ENCODE data around the gene MAN1A1. TPM values are rescaled to one million over a fixed set of nuclear protein-coding genes. Genes with fewer than 3 reads are reported as not detected.

The MAN1A1 gene
- total and polyA plus RNA-seq, 2 of the 8 experiments (the other 6 are each of a cell fraction or from before 2014, with no cell fraction given), result 1.8 to 5.4 TPM

DNA sequence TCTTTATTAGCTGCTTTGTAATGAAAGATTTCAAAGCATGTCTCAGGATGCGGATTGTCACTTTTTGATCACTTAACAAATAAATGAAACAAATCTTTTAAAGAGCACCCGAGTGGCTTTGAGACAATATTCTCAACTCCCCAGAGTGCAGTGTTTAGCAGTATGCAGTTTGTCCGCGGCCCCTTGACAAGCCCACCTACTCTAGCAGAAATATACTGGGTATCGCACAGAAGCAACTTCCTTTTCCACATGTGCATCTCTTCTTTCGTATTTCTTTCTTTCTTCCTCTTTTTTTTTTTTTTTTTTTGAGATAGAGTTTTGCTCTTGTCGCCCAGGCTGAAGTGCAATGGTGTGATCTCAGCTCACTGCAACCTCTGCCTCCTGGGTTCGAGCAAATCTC is 186.6 kb downstream of the MAN1A1 start:
- no peak overlapping the region for H3K14ac ChIP-seq (ENCODE audit: insufficient read length)
- H2AK5ac ChIP-seq (ENCODE audit: low read depth, low read length), result no peak overlapping the region
- H3K36me3 ChIP-seq (ENCODE audit: control insufficient read depth in 2 of 4, insufficient read depth in 4 of 4, low read length in 3 of 4), result no peaks in the 10 kb centered on the region
- H2BK12ac ChIP-seq (ENCODE audit: low read depth, low read length), result no peak overlapping the region
- no peak overlapping the region for H2BK20ac ChIP-seq (ENCODE audit: low read length)
- ChIA-PET POLR2A (ENCODE audit: partially characterized antibody) (no interaction called here), CTCF (ENCODE audit: partially characterized antibody) (interaction anchor here (4.0 kb wide), 1 partner anchor 14 kb away, joined by 18 read pairs; no protein-coding TSS in a partner anchor)
- H3K4ac ChIP-seq (replicated peaks; ENCODE audit: insufficient read length, low read depth, low read length), result no peak overlapping the region
- DNase-seq (ENCODE audit: low read depth in 1 of 2, low spot score in 2 of 2) (no peak), FAIRE-seq (no peak)
- H2BK120ac ChIP-seq (replicated peaks; ENCODE audit: low read depth, low read length), result no peak overlapping the region
- no peaks in the 10 kb centered on the region for H3K9me3 ChIP-seq (ENCODE audit: insufficient read depth in 2 of 2, low read depth in 1 of 2, low read length in 1 of 2)
- no peak overlapping the region for H2BK5ac ChIP-seq (ENCODE audit: low read depth, low read length)
- H3K79me1 ChIP-seq (ENCODE audit: low read depth, low read length), result no peaks in the 10 kb centered on the region
- H4K91ac ChIP-seq (replicated peaks; ENCODE audit: insufficient read length, low read length), result no peak overlapping the region
- H4K8ac ChIP-seq (ENCODE audit: extremely low read depth, insufficient read depth, low read length), result no peak overlapping the region
- H3K18ac ChIP-seq (ENCODE audit: extremely low read depth, low read length), result no peak overlapping the region
- no peak overlapping the region for H2AFZ ChIP-seq (ENCODE audit: low read length)
- H3K79me2 ChIP-seq (ENCODE audit: control insufficient read depth in 1 of 2, insufficient read depth in 2 of 2, low read length in 2 of 2), result no peaks in the 10 kb centered on the region
- no peak overlapping the region for H3K4me2 ChIP-seq (ENCODE audit: insufficient read depth in 1 of 2, low read depth in 2 of 2, low read length in 2 of 2)
- H3K27me3 ChIP-seq (replicated peaks in 1 of 4; ENCODE audit: control insufficient read depth in 3 of 4, extremely low read depth in 1 of 4, insufficient read depth in 3 of 4, low read length in 3 of 4), result no peaks in the 10 kb centered on the region
- no peak overlapping the region for H3K27ac ChIP-seq (ENCODE audit: low read depth, low read length)
- 91% methylated on average over 8 of the region's 8 CpGs; no CpG with 5 or more reads in 1 of the 2 experiments for WGBS, 2 experiments (ENCODE audit: extremely low coverage in 1 of 2, insufficient coverage in 1 of 2, insufficient read length in 1 of 2, insufficient replicate concordance in 2 of 2, low coverage in 1 of 2, low lambda C conversion rate in 2 of 2, missing lambda C conversion rate in 1 of 2)
- H3K9ac ChIP-seq (replicated peaks in 1 of 4; ENCODE audit: extremely low read depth in 1 of 4, low read depth in 3 of 4, low read length in 3 of 4), result no peak overlapping the region
- H3K4me1 ChIP-seq (replicated peaks in 1 of 4; ENCODE audit: control insufficient read depth in 3 of 4, insufficient read depth in 4 of 4, low read length in 3 of 4), result no peaks in the 10 kb centered on the region
- no peak overlapping the region for H3K56ac ChIP-seq (replicated peaks; ENCODE audit: insufficient read length, low read depth, low read length)
- no peak overlapping the region for H3K23ac ChIP-seq (ENCODE audit: insufficient read length)
- H4K20me1 ChIP-seq (replicated peaks in 1 of 2; ENCODE audit: control insufficient read depth in 1 of 2, insufficient read depth in 2 of 2, low read length in 2 of 2), result no peaks in the 10 kb centered on the region
- H3K23me2 ChIP-seq (ENCODE audit: low read depth, low read length), result no peaks in the 10 kb centered on the region
- no peak overlapping the region for H4K5ac ChIP-seq (ENCODE audit: insufficient read length, low read depth, low read length)
- H2BK15ac ChIP-seq (ENCODE audit: low read length), result no peak overlapping the region
- H3K4me3 ChIP-seq (ENCODE audit: extremely low read depth in 1 of 4, insufficient read depth in 2 of 4, low read depth in 3 of 4, low read length in 4 of 4), result no peak overlapping the region
- no peak for TF ChIP-seq ASH2L (IDR thresholded peaks at IDR 0.05; ENCODE audit: low read length)
- TF ChIP-seq, protein P1, sequence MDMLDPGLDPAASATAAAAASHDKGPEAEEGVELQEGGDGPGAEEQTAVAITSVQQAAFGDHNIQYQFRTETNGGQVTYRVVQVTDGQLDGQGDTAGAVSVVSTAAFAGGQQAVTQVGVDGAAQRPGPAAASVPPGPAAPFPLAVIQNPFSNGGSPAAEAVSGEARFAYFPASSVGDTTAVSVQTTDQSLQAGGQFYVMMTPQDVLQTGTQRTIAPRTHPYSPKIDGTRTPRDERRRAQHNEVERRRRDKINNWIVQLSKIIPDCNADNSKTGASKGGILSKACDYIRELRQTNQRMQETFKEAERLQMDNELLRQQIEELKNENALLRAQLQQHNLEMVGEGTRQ (IDR thresholded peaks at IDR 0.05; ENCODE audit: low read length), result no peak
- no peak for TF ChIP-seq SIX5 (IDR thresholded peaks at IDR 0.05; ENCODE audit: low read depth, low read length)
- no peak for TF ChIP-seq RNF2 (IDR thresholded peaks at IDR 0.05; ENCODE audit: borderline replicate concordance, low read depth, low read length, missing control alignments, poor library complexity, severe bottlenecking)
- no peak for TF ChIP-seq CHD2 (IDR thresholded peaks at IDR 0.05; ENCODE audit: low read length)
- no peak for TF ChIP-seq NRF1 (IDR thresholded peaks at IDR 0.05; ENCODE audit: low read depth, low read length)
